Measurements from ENCODE around the gene AQP7.

The AQP7 gene

DNA sequence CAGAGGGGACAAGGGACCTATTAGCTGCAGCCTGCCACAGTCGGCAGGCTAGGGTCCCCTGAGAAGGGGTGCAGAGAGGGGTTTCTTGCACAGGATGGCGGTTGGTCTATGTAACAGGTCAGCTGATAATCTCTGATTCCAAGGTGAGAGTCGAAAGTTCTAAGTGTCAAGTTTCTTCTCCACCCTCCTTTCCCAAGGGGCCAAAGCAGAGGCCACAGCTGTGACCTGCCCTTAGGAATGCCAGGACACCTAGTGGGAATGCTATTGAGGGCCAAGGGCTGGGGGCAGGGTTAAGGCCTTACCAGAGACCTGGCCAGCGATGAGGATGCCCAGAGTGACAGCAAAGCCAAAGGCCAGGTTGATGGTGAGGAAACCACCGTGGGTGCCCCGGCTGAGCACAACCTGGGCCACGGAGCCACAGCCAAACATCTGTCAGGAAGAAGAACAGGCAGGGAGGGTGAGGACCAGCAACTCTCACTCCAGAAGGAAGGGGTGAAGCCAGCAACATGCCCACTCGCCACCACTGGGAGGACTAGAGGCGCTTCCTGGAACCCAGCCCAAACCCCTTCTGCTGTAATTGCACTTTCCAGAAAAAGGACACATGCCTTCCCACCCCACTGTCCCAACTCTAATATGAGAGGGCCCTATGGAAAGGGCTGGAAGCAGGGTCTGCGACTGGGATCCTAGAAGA lies 41.2 kb upstream of the AQP7 start:
- TF ChIP-seq, protein P1, sequence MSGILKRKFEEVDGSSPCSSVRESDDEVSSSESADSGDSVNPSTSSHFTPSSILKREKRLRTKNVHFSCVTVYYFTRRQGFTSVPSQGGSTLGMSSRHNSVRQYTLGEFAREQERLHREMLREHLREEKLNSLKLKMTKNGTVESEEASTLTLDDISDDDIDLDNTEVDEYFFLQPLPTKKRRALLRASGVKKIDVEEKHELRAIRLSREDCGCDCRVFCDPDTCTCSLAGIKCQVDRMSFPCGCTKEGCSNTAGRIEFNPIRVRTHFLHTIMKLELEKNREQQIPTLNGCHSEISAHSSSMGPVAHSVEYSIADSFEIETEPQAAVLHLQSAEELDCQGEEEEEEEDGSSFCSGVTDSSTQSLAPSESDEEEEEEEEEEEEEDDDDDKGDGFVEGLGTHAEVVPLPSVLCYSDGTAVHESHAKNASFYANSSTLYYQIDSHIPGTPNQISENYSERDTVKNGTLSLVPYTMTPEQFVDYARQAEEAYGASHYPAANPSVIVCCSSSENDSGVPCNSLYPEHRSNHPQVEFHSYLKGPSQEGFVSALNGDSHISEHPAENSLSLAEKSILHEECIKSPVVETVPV (CRISPR knock-in tag; IDR thresholded peaks at IDR 0.05): no peak
- TF ChIP-seq, protein P2, sequence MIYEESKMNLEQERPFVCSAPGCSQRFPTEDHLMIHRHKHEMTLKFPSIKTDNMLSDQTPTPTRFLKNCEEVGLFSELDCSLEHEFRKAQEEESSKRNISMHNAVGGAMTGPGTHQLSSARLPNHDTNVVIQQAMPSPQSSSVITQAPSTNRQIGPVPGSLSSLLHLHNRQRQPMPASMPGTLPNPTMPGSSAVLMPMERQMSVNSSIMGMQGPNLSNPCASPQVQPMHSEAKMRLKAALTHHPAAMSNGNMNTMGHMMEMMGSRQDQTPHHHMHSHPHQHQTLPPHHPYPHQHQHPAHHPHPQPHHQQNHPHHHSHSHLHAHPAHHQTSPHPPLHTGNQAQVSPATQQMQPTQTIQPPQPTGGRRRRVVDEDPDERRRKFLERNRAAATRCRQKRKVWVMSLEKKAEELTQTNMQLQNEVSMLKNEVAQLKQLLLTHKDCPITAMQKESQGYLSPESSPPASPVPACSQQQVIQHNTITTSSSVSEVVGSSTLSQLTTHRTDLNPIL (CRISPR knock-in tag; IDR thresholded peaks at IDR 0.05; ENCODE audit: low read depth): no peak
- TF ChIP-seq TCF4 (CRISPR knock-in tag; IDR thresholded peaks at IDR 0.05; ENCODE audit: borderline replicate concordance) (no peak), RARB (CRISPR knock-in tag; IDR thresholded peaks at IDR 0.05) (no peak), ZNF8 (CRISPR knock-in tag; IDR thresholded peaks at IDR 0.05) (no peak), ISL1 (CRISPR knock-in tag; IDR thresholded peaks at IDR 0.05) (no peak), SNAI2 (CRISPR knock-in tag; IDR thresholded peaks at IDR 0.05) (no peak), ZFP30 (CRISPR knock-in tag; IDR thresholded peaks at IDR 0.05) (no peak), ZNF70 (CRISPR knock-in tag; IDR thresholded peaks at IDR 0.05) (no peak), PPARA (CRISPR knock-in tag; IDR thresholded peaks at IDR 0.05; ENCODE audit: borderline replicate concordance) (no peak), ESRRG (CRISPR knock-in tag; IDR thresholded peaks at IDR 0.05) (no peak), ZNF565 (CRISPR knock-in tag; conservative IDR thresholded peaks at IDR 0.05; ENCODE audit: low read depth) (no peak), CSDC2 (CRISPR knock-in tag; IDR thresholded peaks at IDR 0.05) (no peak), TOX (CRISPR knock-in tag; IDR thresholded peaks at IDR 0.05; ENCODE audit: borderline replicate concordance) (no peak)
- TF ChIP-seq, protein P3, sequence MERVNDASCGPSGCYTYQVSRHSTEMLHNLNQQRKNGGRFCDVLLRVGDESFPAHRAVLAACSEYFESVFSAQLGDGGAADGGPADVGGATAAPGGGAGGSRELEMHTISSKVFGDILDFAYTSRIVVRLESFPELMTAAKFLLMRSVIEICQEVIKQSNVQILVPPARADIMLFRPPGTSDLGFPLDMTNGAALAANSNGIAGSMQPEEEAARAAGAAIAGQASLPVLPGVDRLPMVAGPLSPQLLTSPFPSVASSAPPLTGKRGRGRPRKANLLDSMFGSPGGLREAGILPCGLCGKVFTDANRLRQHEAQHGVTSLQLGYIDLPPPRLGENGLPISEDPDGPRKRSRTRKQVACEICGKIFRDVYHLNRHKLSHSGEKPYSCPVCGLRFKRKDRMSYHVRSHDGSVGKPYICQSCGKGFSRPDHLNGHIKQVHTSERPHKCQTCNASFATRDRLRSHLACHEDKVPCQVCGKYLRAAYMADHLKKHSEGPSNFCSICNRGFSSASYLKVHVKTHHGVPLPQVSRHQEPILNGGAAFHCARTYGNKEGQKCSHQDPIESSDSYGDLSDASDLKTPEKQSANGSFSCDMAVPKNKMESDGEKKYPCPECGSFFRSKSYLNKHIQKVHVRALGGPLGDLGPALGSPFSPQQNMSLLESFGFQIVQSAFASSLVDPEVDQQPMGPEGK (CRISPR knock-in tag; IDR thresholded peaks at IDR 0.05; ENCODE audit: borderline replicate concordance): no peak
- TF ChIP-seq, protein P4, sequence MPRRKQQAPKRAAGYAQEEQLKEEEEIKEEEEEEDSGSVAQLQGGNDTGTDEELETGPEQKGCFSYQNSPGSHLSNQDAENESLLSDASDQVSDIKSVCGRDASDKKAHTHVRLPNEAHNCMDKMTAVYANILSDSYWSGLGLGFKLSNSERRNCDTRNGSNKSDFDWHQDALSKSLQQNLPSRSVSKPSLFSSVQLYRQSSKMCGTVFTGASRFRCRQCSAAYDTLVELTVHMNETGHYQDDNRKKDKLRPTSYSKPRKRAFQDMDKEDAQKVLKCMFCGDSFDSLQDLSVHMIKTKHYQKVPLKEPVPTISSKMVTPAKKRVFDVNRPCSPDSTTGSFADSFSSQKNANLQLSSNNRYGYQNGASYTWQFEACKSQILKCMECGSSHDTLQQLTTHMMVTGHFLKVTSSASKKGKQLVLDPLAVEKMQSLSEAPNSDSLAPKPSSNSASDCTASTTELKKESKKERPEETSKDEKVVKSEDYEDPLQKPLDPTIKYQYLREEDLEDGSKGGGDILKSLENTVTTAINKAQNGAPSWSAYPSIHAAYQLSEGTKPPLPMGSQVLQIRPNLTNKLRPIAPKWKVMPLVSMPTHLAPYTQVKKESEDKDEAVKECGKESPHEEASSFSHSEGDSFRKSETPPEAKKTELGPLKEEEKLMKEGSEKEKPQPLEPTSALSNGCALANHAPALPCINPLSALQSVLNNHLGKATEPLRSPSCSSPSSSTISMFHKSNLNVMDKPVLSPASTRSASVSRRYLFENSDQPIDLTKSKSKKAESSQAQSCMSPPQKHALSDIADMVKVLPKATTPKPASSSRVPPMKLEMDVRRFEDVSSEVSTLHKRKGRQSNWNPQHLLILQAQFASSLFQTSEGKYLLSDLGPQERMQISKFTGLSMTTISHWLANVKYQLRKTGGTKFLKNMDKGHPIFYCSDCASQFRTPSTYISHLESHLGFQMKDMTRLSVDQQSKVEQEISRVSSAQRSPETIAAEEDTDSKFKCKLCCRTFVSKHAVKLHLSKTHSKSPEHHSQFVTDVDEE (CRISPR knock-in tag; IDR thresholded peaks at IDR 0.05): no peak
- TF ChIP-seq, protein P5, sequence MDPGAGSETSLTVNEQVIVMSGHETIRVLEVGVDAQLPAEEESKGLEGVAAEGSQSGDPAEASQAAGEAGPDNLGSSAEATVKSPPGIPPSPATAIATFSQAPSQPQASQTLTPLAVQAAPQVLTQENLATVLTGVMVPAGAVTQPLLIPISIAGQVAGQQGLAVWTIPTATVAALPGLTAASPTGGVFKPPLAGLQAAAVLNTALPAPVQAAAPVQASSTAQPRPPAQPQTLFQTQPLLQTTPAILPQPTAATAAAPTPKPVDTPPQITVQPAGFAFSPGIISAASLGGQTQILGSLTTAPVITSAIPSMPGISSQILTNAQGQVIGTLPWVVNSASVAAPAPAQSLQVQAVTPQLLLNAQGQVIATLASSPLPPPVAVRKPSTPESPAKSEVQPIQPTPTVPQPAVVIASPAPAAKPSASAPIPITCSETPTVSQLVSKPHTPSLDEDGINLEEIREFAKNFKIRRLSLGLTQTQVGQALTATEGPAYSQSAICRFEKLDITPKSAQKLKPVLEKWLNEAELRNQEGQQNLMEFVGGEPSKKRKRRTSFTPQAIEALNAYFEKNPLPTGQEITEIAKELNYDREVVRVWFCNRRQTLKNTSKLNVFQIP (CRISPR knock-in tag; IDR thresholded peaks at IDR 0.05; ENCODE audit: borderline replicate concordance, low read depth): no peak
- ATAC-seq: no peak

DNA sequence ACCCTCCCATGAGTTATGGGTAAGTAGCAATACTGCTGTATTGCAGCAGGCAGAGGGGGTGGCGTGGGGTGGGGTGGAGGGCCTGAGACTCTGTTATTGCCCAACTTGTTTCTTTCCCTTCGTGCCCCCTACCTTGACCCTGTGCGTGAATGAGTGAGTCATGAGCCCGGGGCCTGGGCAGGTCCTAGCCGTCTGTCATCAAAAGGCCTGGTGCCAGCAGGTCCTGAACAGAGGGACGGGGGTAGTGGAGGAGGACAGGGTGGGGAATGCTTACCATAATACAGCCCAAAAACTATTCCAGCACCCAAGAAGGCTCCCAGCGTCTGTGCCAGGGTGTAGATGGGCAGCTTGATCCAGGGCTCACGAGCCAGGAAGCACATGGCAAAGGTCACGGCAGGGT lies 40.7 kb upstream of the AQP7 start:
- no peak for ATAC-seq
- TF ChIP-seq GLIS3 (CRISPR knock-in tag; IDR thresholded peaks at IDR 0.05): no peak
- no peak for TF ChIP-seq PPARA (CRISPR knock-in tag; IDR thresholded peaks at IDR 0.05; ENCODE audit: borderline replicate concordance)
- no peak for TF ChIP-seq ZFP3 (CRISPR knock-in tag; IDR thresholded peaks at IDR 0.05)
- no peak for TF ChIP-seq BACH2 (CRISPR knock-in tag; IDR thresholded peaks at IDR 0.05; ENCODE audit: borderline replicate concordance)
- TF ChIP-seq ISL1 (CRISPR knock-in tag; IDR thresholded peaks at IDR 0.05): no peak
- TF ChIP-seq, protein P4 (CRISPR knock-in tag; IDR thresholded peaks at IDR 0.05): no peak
- TF ChIP-seq ZFP30 (CRISPR knock-in tag; IDR thresholded peaks at IDR 0.05): no peak
- no peak for TF ChIP-seq SNAI2 (CRISPR knock-in tag; IDR thresholded peaks at IDR 0.05)
- TF ChIP-seq ZNF8 (CRISPR knock-in tag; IDR thresholded peaks at IDR 0.05): no peak
- TF ChIP-seq ARNTL (CRISPR knock-in tag; IDR thresholded peaks at IDR 0.05; ENCODE audit: borderline replicate concordance, low read depth): no peak
- TF ChIP-seq, protein P3 (CRISPR knock-in tag; IDR thresholded peaks at IDR 0.05; ENCODE audit: borderline replicate concordance): no peak
- TF ChIP-seq, protein P1 (CRISPR knock-in tag; IDR thresholded peaks at IDR 0.05): no peak
- TF ChIP-seq ZNF565 (CRISPR knock-in tag; conservative IDR thresholded peaks at IDR 0.05; ENCODE audit: low read depth): no peak
- TF ChIP-seq ZNF70 (CRISPR knock-in tag; IDR thresholded peaks at IDR 0.05): no peak
- TF ChIP-seq TOX (CRISPR knock-in tag; IDR thresholded peaks at IDR 0.05; ENCODE audit: borderline replicate concordance): no peak
- TF ChIP-seq CSDC2 (CRISPR knock-in tag; IDR thresholded peaks at IDR 0.05): no peak
